Retinal pigment epithelial cell (primary cell): Measurements from ENCODE around the gene WIPF1.

ENCODE experiments used
- DNase-seq: peaks from one replicate; pipeline ENCODE4 v3.0.0-alpha.2; 2010; ENCODE audit warnings: low read depth
- H3K4me3 ChIP-seq: 2 replicates; pipeline ENCODE4 v1.5.1; 2011; ENCODE audit warnings: mild to moderate bottlenecking, low read length, control low read depth, moderate library complexity
- CTCF ChIP-seq: conservative IDR thresholded peaks from 2 replicates; pipeline ENCODE4 v1.5.1; 2011; ENCODE audit warnings: low read depth, low read length, control low read depth, inconsistent platforms

WIPF1 gene

DNA sequence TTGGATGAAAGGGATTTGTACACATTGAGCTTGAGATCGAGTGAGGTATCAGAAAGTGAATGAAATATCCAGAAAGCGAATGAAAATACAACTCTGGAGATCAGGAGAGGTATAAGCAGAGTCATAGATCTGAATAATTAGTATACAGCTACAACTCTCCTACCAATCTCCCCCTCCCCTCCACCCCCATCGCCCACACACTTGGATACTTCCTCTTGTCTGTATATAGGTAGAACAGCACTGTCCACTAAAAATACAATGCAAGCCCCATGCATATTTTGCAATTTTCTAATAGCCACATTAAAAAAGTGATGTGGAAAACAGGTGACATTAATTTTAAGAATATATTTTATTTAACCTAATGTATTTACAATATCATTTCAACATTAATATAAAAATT lies 23.7 kb upstream of the WIPF1 start:
- H3K4me3 ChIP-seq, result no peak overlapping the region
- no peak for TF ChIP-seq CTCF
- no peak for DNase-seq

DNA sequence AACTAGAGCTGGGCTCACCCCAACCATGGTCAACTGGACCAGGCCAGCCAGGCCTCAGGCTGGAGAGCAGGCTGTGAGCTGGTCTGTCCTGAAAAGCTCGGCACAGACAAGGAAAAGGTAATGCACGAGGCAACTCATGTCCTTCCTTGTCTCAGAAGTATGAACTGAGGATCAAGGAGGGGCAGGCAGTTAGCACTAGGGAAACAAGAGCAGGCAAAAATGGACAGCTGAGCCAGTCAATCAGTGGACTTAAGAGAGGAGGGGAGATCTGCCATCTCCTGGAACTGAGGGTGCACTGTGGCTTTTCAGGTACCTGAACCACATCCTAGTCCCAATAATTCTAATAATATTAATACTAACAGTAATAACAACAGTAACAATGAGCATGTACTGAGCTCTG lies 20.6 kb upstream of the WIPF1 start:
- no peak overlapping the region for H3K4me3 ChIP-seq
- no peak for TF ChIP-seq CTCF
- no peak for DNase-seq

DNA sequence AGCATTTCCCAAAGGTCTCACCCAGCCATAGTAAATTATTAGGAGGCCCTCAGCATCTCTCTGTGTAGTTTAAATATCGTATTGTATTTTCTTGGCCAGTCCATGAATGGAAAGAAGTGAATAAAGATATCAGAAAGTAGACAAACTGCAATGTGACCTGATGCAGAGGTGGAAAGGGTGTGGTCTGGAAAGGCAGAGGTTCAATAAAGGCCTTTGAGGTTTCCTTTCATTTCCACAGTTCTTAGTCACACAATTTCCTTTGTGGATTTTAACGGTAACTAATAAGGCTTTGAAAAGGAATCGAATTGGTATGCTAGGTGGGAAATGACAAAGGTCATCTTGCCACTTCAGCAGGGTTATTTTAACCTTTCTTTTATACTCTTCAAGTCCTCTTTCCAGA lies 20.1 kb upstream of the WIPF1 start:
- TF ChIP-seq CTCF, result no peak
- H3K4me3 ChIP-seq, result no peak overlapping the region
- DNase-seq, result no peak

GRCh38 chr2:174617120-174617519 lies 19.5 kb upstream of the WIPF1 start:
- DNase-seq, result no peak
- no peak for TF ChIP-seq CTCF

GRCh38 chr2:174615871-174616436 lies 18.4 kb upstream of the WIPF1 start:
- TF ChIP-seq CTCF, result no peak
- no peak overlapping the region for H3K4me3 ChIP-seq
- no peak for DNase-seq

More at GRCh38 chr2:174617120-174617519, 19.5 kb upstream of the WIPF1 start:
- H3K4me3 ChIP-seq, result no peak overlapping the region

GRCh38 chr2:174614261-174614660 lies 16.7 kb upstream of the WIPF1 start:
- no peak for DNase-seq
- no peak for TF ChIP-seq CTCF
- no peak overlapping the region for H3K4me3 ChIP-seq

GRCh38 chr2:174613531-174613930 lies 15.9 kb upstream of the WIPF1 start:
- H3K4me3 ChIP-seq, result no peak overlapping the region
- no peak for DNase-seq
- no peak for TF ChIP-seq CTCF
